ENCODE results near the gene ADGRL1.

DNA sequence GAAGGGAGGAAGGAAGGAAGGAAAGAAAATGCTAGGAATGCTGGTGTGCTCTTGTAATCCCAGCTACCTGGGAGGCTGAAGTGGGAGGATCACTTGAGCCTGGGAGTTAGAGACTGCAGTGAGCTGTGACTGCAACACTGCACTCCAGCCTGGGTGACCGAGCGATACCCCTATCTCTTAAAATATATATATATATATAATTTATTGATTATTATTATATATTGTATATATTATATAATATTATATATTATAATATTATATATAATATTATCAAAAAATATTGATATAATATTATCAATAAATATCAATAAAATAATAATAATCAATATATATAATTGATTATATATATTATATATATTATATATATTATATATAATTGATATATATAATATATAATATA lies 8.6 kb upstream of the ADGRL1 start:
- TF ChIP-seq, protein P1, sequence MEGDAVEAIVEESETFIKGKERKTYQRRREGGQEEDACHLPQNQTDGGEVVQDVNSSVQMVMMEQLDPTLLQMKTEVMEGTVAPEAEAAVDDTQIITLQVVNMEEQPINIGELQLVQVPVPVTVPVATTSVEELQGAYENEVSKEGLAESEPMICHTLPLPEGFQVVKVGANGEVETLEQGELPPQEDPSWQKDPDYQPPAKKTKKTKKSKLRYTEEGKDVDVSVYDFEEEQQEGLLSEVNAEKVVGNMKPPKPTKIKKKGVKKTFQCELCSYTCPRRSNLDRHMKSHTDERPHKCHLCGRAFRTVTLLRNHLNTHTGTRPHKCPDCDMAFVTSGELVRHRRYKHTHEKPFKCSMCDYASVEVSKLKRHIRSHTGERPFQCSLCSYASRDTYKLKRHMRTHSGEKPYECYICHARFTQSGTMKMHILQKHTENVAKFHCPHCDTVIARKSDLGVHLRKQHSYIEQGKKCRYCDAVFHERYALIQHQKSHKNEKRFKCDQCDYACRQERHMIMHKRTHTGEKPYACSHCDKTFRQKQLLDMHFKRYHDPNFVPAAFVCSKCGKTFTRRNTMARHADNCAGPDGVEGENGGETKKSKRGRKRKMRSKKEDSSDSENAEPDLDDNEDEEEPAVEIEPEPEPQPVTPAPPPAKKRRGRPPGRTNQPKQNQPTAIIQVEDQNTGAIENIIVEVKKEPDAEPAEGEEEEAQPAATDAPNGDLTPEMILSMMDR (IDR thresholded peaks at IDR 0.05) = no peak
- TF ChIP-seq POLR2A (IDR thresholded peaks at IDR 0.05) = no peak
